Measurements from ENCODE around the gene DICER1.

DNA sequence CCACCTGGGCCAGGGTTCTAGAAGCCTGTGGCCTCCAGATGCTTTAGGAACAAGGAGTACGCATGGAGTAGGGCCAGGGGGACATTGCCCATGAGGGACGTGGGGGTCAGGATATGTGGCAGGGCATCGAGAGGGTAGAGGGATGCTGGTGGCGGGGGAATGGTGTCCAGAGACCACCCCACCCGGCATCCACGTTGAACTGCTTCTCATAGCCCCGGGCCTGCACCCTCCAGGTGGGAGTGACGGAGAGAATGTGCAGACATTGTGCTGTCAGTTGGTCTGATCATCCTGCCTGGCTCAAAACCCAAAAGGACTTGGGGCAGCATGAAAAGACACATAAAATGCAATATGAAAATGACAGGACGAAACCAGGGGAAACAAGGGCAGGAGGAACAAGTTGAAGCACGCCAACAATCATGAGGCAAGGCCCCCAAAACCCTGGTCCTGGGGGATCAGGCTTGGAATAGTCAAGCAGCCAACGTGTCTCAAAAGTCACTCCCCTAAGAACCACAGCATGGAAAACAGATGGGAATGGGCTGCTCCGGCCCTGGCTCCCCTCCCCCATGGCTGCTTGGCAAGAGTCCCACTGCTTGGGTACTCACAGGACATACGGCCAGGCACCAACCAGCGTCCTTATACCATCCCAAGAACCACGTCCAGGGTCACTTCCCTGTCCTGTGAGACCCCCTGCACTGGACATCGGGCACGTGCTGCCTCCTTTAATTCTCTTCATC, 117.9 kb downstream of the DICER1 start:
- TF ChIP-seq, protein P1, sequence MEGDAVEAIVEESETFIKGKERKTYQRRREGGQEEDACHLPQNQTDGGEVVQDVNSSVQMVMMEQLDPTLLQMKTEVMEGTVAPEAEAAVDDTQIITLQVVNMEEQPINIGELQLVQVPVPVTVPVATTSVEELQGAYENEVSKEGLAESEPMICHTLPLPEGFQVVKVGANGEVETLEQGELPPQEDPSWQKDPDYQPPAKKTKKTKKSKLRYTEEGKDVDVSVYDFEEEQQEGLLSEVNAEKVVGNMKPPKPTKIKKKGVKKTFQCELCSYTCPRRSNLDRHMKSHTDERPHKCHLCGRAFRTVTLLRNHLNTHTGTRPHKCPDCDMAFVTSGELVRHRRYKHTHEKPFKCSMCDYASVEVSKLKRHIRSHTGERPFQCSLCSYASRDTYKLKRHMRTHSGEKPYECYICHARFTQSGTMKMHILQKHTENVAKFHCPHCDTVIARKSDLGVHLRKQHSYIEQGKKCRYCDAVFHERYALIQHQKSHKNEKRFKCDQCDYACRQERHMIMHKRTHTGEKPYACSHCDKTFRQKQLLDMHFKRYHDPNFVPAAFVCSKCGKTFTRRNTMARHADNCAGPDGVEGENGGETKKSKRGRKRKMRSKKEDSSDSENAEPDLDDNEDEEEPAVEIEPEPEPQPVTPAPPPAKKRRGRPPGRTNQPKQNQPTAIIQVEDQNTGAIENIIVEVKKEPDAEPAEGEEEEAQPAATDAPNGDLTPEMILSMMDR (IDR thresholded peaks at IDR 0.05): no peak
- TF ChIP-seq POLR2AphosphoS5 (IDR thresholded peaks at IDR 0.05) (no peak), POLR2A (IDR thresholded peaks at IDR 0.05; ENCODE audit: low read depth) (no peak), EP300 (IDR thresholded peaks at IDR 0.05) (no peak)

Data from esophagus muscularis mucosa (tissue), 4 donors.